Suprapubic skin (tissue), 4 donors: Measurements from ENCODE around the gene INPP4B.

Source experiments
- EP300 ChIP-seq: sonication (generic); formaldehyde crosslinking; IDR thresholded peaks from one replicate; pipeline ENCODE4 v1.6.1; 2017; ENCODE audit warnings: antibody characterized with exemption
- POLR2A ChIP-seq, 2 donors: fragments of 450-650 bp; IDR thresholded peaks; one replicate each; pipeline ENCODE4 v1.6.1; 2017; ENCODE audit warnings: antibody characterized with exemption in 2 of 2, mild to moderate bottlenecking in 2 of 2, moderate library complexity in 2 of 2
- POLR2AphosphoS5 ChIP-seq, 3 donors: sonication (generic); formaldehyde crosslinking; IDR thresholded peaks; one replicate each; pipeline ENCODE4 v1.6.1; 2017; ENCODE audit warnings: antibody characterized with exemption in 3 of 3
- TF ChIP-seq, protein P1 (sequence below), 2 donors: fragments of 200-600 bp in 1 of 2; fragments of 450-650 bp in 1 of 2; sonication (generic) in 1 of 2; IDR thresholded peaks; one replicate each; pipeline ENCODE4 v1.5.1; 2016 to 2019; ENCODE audit warnings: antibody characterized with exemption in 2 of 2, mild to moderate bottlenecking in 1 of 2, moderate library complexity in 1 of 2

- TF ChIP-seq, protein P1, sequence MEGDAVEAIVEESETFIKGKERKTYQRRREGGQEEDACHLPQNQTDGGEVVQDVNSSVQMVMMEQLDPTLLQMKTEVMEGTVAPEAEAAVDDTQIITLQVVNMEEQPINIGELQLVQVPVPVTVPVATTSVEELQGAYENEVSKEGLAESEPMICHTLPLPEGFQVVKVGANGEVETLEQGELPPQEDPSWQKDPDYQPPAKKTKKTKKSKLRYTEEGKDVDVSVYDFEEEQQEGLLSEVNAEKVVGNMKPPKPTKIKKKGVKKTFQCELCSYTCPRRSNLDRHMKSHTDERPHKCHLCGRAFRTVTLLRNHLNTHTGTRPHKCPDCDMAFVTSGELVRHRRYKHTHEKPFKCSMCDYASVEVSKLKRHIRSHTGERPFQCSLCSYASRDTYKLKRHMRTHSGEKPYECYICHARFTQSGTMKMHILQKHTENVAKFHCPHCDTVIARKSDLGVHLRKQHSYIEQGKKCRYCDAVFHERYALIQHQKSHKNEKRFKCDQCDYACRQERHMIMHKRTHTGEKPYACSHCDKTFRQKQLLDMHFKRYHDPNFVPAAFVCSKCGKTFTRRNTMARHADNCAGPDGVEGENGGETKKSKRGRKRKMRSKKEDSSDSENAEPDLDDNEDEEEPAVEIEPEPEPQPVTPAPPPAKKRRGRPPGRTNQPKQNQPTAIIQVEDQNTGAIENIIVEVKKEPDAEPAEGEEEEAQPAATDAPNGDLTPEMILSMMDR (IDR thresholded peaks at IDR 0.05) = no peak
- no peak for TF ChIP-seq POLR2AphosphoS5 (IDR thresholded peaks at IDR 0.05)
- no peak for TF ChIP-seq EP300
- no peak for TF ChIP-seq POLR2A (IDR thresholded peaks at IDR 0.05)
These were observed 185.4 kb downstream of the INPP4B start for GRCh38 chr4:142660728-142661127.
